ENCODE results near the gene ATG5. TPM values are rescaled to one million over a fixed set of nuclear protein-coding genes. Genes with fewer than 3 reads are reported as not detected.

ATG5 gene
- total RNA-seq, 2 experiments from 2014 or later = 18.8 to 31.1 TPM

- H3K9me3 ChIP-seq (ENCODE audit: low read length) = no peaks in the 10 kb centered on the region
- intact Hi-C loops (cut with micrococcal nuclease; ENCODE audit: unreplicated experiment) = no loop called here
- H2AFZ ChIP-seq (ENCODE audit: low read length) = no peak overlapping the region
- H3K79me2 ChIP-seq (ENCODE audit: insufficient read depth, low read depth, low read length) = no peaks in the 10 kb centered on the region
- H3K9me2 ChIP-seq (ENCODE audit: insufficient read depth, low read length) = no peaks in the 10 kb centered on the region
- no peak overlapping the region for H3K4me3 ChIP-seq (ENCODE audit: low read depth, low read length, poor library complexity, severe bottlenecking)
- POLR2A ChIA-PET = interaction anchor here (0.7 kb wide), 2 partner anchors 12 to 48 kb away, joined by 3 read pairs; no protein-coding TSS in a partner anchor
- H3K27ac ChIP-seq (ENCODE audit: low read depth, low read length, poor library complexity, severe bottlenecking) = no peak overlapping the region
- no peak overlapping the region for H3K4me2 ChIP-seq (ENCODE audit: low read length)
- H3K4me1 ChIP-seq (ENCODE audit: insufficient read depth, low read length, poor library complexity, severe bottlenecking) = peaks cover 3% of the 10 kb centered on the region
- BruUV-seq (replicated peaks) = no TSS peak
- CTCF ChIA-PET (ENCODE audit: unreplicated experiment) = no interaction called here
- TF ChIP-seq, protein P1, sequence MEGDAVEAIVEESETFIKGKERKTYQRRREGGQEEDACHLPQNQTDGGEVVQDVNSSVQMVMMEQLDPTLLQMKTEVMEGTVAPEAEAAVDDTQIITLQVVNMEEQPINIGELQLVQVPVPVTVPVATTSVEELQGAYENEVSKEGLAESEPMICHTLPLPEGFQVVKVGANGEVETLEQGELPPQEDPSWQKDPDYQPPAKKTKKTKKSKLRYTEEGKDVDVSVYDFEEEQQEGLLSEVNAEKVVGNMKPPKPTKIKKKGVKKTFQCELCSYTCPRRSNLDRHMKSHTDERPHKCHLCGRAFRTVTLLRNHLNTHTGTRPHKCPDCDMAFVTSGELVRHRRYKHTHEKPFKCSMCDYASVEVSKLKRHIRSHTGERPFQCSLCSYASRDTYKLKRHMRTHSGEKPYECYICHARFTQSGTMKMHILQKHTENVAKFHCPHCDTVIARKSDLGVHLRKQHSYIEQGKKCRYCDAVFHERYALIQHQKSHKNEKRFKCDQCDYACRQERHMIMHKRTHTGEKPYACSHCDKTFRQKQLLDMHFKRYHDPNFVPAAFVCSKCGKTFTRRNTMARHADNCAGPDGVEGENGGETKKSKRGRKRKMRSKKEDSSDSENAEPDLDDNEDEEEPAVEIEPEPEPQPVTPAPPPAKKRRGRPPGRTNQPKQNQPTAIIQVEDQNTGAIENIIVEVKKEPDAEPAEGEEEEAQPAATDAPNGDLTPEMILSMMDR (conservative IDR thresholded peaks at IDR 0.05; ENCODE audit: low read length) = no peak
- TF ChIP-seq EZH2phosphoT487 (IDR thresholded peaks at IDR 0.05; ENCODE audit: borderline replicate concordance, low read depth, low read length) = no peak
- no peaks in the 10 kb centered on the region for H3K36me3 ChIP-seq (ENCODE audit: insufficient read depth, low read length)
- H4K20me1 ChIP-seq (ENCODE audit: insufficient read depth, low read length) = no peaks in the 10 kb centered on the region
- DNase-seq (ENCODE audit: low spot score) = no peak
Observed at GRCh38 chr6:106134906-106135634, 190.5 kb downstream of the ATG5 start.

Small RNAs within 50 kb of the gene (small RNA-seq; reads per million reads assigned to genes)
- gene RF00015 = not detected
- gene RN7SL47P = not detected
- gene RNU6-344P = not detected

Other genes starting within 250 kb of the ATG5 start
- gene PRDM1, start 239.4 kb downstream of the ATG5 start, total RNA-seq (2014; rRNA removed; shearing (Covaris generic)) = 1.5 and 2.2 TPM in 2 replicates
- 1.9 and 3.3 TPM in 2 replicates for gene PRDM1, start 239.4 kb downstream of the ATG5 start, total RNA-seq (2022)
- 41.7 and 44.7 TPM in 2 replicates for gene CRYBG1, start 35.0 kb upstream of the ATG5 start, total RNA-seq (2014; rRNA removed; shearing (Covaris generic))
- gene CRYBG1, start 35.0 kb upstream of the ATG5 start, total RNA-seq (2022) = 66.2 and 79.2 TPM in 2 replicates